K562 (cell line): ENCODE measurements around the gene SLC38A2. TPM values are rescaled to one million over a fixed set of nuclear protein-coding genes. Genes with fewer than 3 reads are reported as not detected.

Experiments used
- ATAC-seq: fragments of 200-7000 bp; cut with Tn5 transposase; 3 replicates; pipeline ENCODE4 v1.9.1; 2020; ENCODE audit warnings: moderate library complexity
- BruUV-seq: library from RNA; stranded (reverse); fragments of 400-500 nt; replicated peaks from 2 replicates; lab custom pipeline; 2021; lab: Mats Ljungman, UMichigan
- CTCF ChIA-PET: fragments of 300-600 bp; formaldehyde crosslinking; extraction: SDS; loops from one replicate; lab custom pipeline; 2021; ENCODE audit warnings: low intra/inter-chr PET ratio; lab: Yijun Ruan, JAX
- POLR2A ChIA-PET: fragments of 300-600, 350-650 bp; sonication (Branson Sonifier 250); formaldehyde crosslinking; extraction: SDS; loops from one replicate; lab custom pipeline; 2021; ENCODE audit warnings: antibody characterized with exemption, inconsistent platforms; lab: Yijun Ruan, JAX
- DNase-seq, 4 experiments: peaks; one replicate each; pipeline versions ENCODE4 v3.0.0 to v3.0.0-alpha.2; 2011 to 2018; ENCODE audit warnings: low spot score in 3 of 4, mixed read lengths in 3 of 4; ENCODE audit errors: extremely low read depth in 1 of 4
- FAIRE-seq: peaks from 2 replicates; lab custom pipeline; 2011; peaks lifted over from hg19 to GRCh38; lab: Jason Lieb, UNC
- H2AFZ ChIP-seq: 2 replicates; pipeline ENCODE4 v1.6.0; 2011; ENCODE audit warnings: low read depth, low read length, control low read depth, inconsistent platforms
- H3K27ac ChIP-seq: fragments of 200-600 bp; 3 replicates; pipeline ENCODE4 v1.8.0; 2011; ENCODE audit warnings: low read depth, mild to moderate bottlenecking, control low read depth, inconsistent platforms, low read length, moderate library complexity, mixed read lengths; ENCODE audit errors: extremely low read depth
- H3K27me3 ChIP-seq, 2 experiments: fragments of 300-600 bp in 1 of 2; 2 replicates in 1 of 2; 3 replicates in 1 of 2; pipeline versions ENCODE4 v1.6.0 to v1.8.0; 2011; ENCODE audit warnings: inconsistent platforms in 2 of 2, low read length in 2 of 2, mild to moderate bottlenecking in 1 of 2, mixed read lengths in 1 of 2, moderate library complexity in 1 of 2; ENCODE audit not compliant: control insufficient read depth in 2 of 2, insufficient read depth in 2 of 2
- H3K36me3 ChIP-seq: fragments of 300-600 bp; 3 replicates; pipeline ENCODE4 v1.8.0; 2011; ENCODE audit warnings: mild to moderate bottlenecking, low read length, inconsistent platforms; ENCODE audit not compliant: control insufficient read depth, insufficient read depth
- H3K4me1 ChIP-seq, 2 experiments: fragments of 200-600 bp in 1 of 2; replicated peaks in 1 of 2; 2 replicates in 1 of 2; 3 replicates in 1 of 2; pipeline versions ENCODE4 v1.5.1 to v1.8.0; 2011; ENCODE audit warnings: inconsistent platforms in 2 of 2, low read length in 2 of 2, mild to moderate bottlenecking in 1 of 2, mixed read lengths in 1 of 2, moderate library complexity in 1 of 2; ENCODE audit not compliant: control insufficient read depth in 2 of 2, insufficient read depth in 2 of 2
- H3K4me2 ChIP-seq: 2 replicates; pipeline ENCODE4 v1.6.1; 2011; ENCODE audit warnings: low read length, control low read depth, inconsistent platforms, mixed read lengths; ENCODE audit not compliant: insufficient read depth
- H3K4me3 ChIP-seq: fragments of 200-600 bp; sonication (generic), shearing (Covaris generic); 2 replicates; pipeline ENCODE4 v1.5.1; 2016; ENCODE audit warnings: control low read depth, inconsistent platforms
- H3K79me2 ChIP-seq: fragments of 200-600 bp; 3 replicates; pipeline ENCODE4 v1.8.0; 2011; ENCODE audit warnings: low read length, inconsistent platforms; ENCODE audit not compliant: control insufficient read depth, insufficient read depth
- H3K9ac ChIP-seq, 2 experiments: 2 replicates each; pipeline versions ENCODE4 v1.6.0 to v1.6.1; 2011; ENCODE audit warnings: low read depth in 2 of 2, low read length in 2 of 2, control low read depth in 1 of 2, inconsistent platforms in 1 of 2, mild to moderate bottlenecking in 1 of 2, mixed read lengths in 1 of 2; ENCODE audit not compliant: insufficient read depth in 1 of 2
- H3K9me1 ChIP-seq: one replicate; pipeline ENCODE4 v1.6.0; 2011; ENCODE audit warnings: inconsistent platforms, mild to moderate bottlenecking, low read length, moderate library complexity; ENCODE audit not compliant: control insufficient read depth, insufficient read depth
- H3K9me3 ChIP-seq: replicated peaks from 2 replicates; pipeline ENCODE4 v1.5.1; 2011; ENCODE audit warnings: low read depth, low read length, inconsistent platforms; ENCODE audit not compliant: control insufficient read depth, insufficient read depth
- H4K20me1 ChIP-seq: replicated peaks from 2 replicates; pipeline ENCODE4 v1.6.1; 2011; ENCODE audit warnings: low read length, inconsistent platforms, mixed read lengths; ENCODE audit not compliant: control insufficient read depth, insufficient read depth
- HNRNPH1 ChIP-seq: fragments of 200-400 bp; formaldehyde crosslinking; optimal IDR thresholded peaks from 2 replicates; pipeline ENCODE3; 2017; ENCODE audit warnings: low read depth, mild to moderate bottlenecking, low read length, moderate library complexity
- ILF3 ChIP-seq: fragments of 450-650 bp; IDR thresholded peaks from 2 replicates; pipeline ENCODE4 v1.6.1; 2018; ENCODE audit warnings: antibody characterized with exemption, mild to moderate bottlenecking, moderate library complexity, borderline replicate concordance
- PRDM10 ChIP-seq: fragments of 450-650 bp; IDR thresholded peaks from 2 replicates; pipeline ENCODE4 v1.6.1; 2018; ENCODE audit not compliant: partially characterized antibody
- PTBP1 ChIP-seq: fragments of 200-400 bp; formaldehyde crosslinking; IDR thresholded peaks from 2 replicates; pipeline ENCODE4 v1.6.1; 2017; ENCODE audit warnings: low read depth, low read length
- RBM39 ChIP-seq: fragments of 200-400 bp; formaldehyde crosslinking; optimal IDR thresholded peaks from 2 replicates; pipeline ENCODE3; 2018; ENCODE audit warnings: low read depth, low read length
- TBP ChIP-seq: optimal IDR thresholded peaks from 2 replicates; pipeline ENCODE3; 2011; ENCODE audit warnings: low read depth, low read length, improper control_type of control experiment
- ZNF316 ChIP-seq: fragments of 450-650 bp; IDR thresholded peaks from 2 replicates; pipeline ENCODE4 v1.6.1; 2016
- WGBS: fragments of 100-300 bp; shearing (Covaris generic); methylation state at CpG from one replicate; pipeline ENCODE4 v1.1.6; 2016; ENCODE audit warnings: low coverage, mixed read lengths; ENCODE audit not compliant: insufficient coverage; ENCODE audit errors: missing lambda C conversion rate; 5-methylcytosine and 5-hydroxymethylcytosine counted together
- in situ Hi-C: fragments of 300-500 bp; cut with MboI; formaldehyde crosslinking; loops from 4 replicates; pipeline ENCODE4 v1.15.0; 2018; ENCODE audit warnings: inconsistent platforms, mixed read lengths
- intact Hi-C: fragments of 100-400 bp; cut with micrococcal nuclease; formaldehyde crosslinking; loops from 2 replicates; pipeline ENCODE4 v1.14.2; 2022
- polyA plus RNA-seq, 8 experiments: library from polyadenylated mRNA; depleted of rRNA in 4 of 8; stranded (reverse) in 5 of 8; unstranded in 3 of 8; fragments of >200 nt; fragmentation: Nextera tagmentation in 2 of 8; fragmentation: Illumina TruSeq in 1 of 8; extraction: Ambion mirVana in 2 of 8; extraction: Trizol in 1 of 8; gene quantifications; 2 replicates each; pipeline versions ENCODE4 v1.2.1 to v1.2.3, GENCODE V29; 2011 to 2014; ENCODE audit warnings: inconsistent platforms in 1 of 8, missing spikeins in 1 of 8
- total RNA-seq, 7 experiments: library from RNA; depleted of rRNA in 6 of 7; stranded (reverse); fragments of >200 nt in 6 of 7; fragmentation: Illumina TruSeq in 2 of 7; extraction: Trizol in 2 of 7; gene quantifications; 2 replicates each; pipeline versions ENCODE4 v1.2.1 to v1.2.3, GENCODE V29; 2011 to 2021; ENCODE audit warnings: low replicate concordance in 1 of 7
- TF ChIP-seq, protein P1 (sequence below): fragments of 450-650 bp; IDR thresholded peaks from 2 replicates; pipeline ENCODE4 v1.6.1; 2016

Gene SLC38A2
- total and polyA plus RNA-seq, 9 of the 15 experiments (the other 6 are each of a cell fraction or from before 2014, with no cell fraction given): 98.7 to 292 (median 143) TPM

DNA sequence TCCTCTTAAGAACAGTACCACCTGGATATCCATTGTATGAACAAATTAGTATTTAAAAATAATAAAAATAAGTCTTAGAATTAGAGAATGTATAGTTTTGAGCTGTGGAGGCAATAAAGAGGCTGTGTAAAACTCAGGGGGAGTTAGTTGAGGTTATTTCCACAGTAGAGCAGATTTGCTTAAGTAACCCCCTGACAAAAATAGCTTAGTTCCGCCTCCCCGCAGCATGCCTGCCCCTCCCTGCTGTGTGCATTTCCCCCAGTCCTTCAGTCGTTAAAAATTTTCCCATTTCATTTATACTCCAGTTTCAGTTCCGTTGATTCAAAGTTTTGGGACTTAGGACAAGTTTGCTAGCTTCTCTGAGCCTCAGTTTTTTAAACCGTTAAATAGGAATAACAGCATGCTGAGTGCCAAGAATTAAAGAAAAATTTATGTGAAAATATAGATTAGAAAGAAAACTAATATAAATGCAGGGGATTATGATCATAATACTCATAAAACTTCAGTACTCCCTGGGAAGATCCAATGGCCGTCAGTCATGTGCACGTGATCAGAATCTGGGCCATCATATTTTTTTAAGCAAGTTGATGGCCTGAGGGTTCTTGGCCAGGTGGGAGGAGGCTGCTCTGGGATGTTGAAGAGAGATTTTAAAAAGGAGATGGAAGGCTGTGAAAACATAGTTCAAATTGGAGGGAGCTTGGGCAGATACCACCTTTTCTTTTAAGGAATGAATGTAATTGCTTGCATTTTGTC lies 14.5 kb upstream of the SLC38A2 start (continued):
- TF ChIP-seq PRDM10: peak; percentile 73
- TF ChIP-seq, protein P1, sequence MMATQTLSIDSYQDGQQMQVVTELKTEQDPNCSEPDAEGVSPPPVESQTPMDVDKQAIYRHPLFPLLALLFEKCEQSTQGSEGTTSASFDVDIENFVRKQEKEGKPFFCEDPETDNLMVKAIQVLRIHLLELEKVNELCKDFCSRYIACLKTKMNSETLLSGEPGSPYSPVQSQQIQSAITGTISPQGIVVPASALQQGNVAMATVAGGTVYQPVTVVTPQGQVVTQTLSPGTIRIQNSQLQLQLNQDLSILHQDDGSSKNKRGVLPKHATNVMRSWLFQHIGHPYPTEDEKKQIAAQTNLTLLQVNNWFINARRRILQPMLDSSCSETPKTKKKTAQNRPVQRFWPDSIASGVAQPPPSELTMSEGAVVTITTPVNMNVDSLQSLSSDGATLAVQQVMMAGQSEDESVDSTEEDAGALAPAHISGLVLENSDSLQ: peak; percentile 82
- TF ChIP-seq ZNF316: no peak

GRCh38 chr12:46386360-46386867 lies 13.8 kb upstream of the SLC38A2 start:
- POLR2A ChIA-PET: interaction anchor here (0.5 to 4.7 kb wide), 5 partner anchors 15 to 658 kb away, joined by 3 to 26 read pairs (median 3); no protein-coding TSS in a partner anchor
- Histone ChIP-seq H3K4me2 (peak overlapping the region; percentile 51), H3K9ac (peak overlapping the region in 1 of 2 experiments; percentile 92; a peak in 2 of 4 replicates), H3K9me1 (peaks cover 2% of the 10 kb centered on the region), H3K79me2 (peaks cover 35% of the 10 kb centered on the region), H3K9me3 (no peaks in the 10 kb centered on the region), H3K4me1 (peaks cover 16 to 44% of the 10 kb centered on the region in 2 experiments), H3K36me3 (no peaks in the 10 kb centered on the region), H2AFZ (peak overlapping the region; percentile 73), H3K4me3 (no peak overlapping the region), H3K27me3 (no peaks in the 10 kb centered on the region), H3K27ac (peak overlapping the region; percentile 97; the same call in 2 of the 3 replicates), H4K20me1 (no peaks in the 10 kb centered on the region)
- BruUV-seq: no TSS peak
- FAIRE-seq: no peak
- intact Hi-C loops: loop anchor here (10.0 kb wide), 1 partner anchor 138 kb away; no protein-coding TSS in a partner anchor
- WGBS: 4% methylated on average over 3 of the region's 3 CpGs
- DNase-seq: no peak
- in situ Hi-C loops: no loop called here
- no peak for ATAC-seq
- CTCF ChIA-PET: no interaction called here
- TF ChIP-seq RBM39 (no peak), PTBP1 (no peak), HNRNPH1 (no peak), TBP (no peak), ILF3 (0 out of 2 replicates have a peak, but pooled peaks have one; percentile 30)
